H9 (cell line): ENCODE data around the gene DIPK1B. TPM values are rescaled to one million over a fixed set of nuclear protein-coding genes. Genes with fewer than 3 reads are reported as not detected.
A peak's percentile ranks its signal among the peaks of the same experiment; 100 is the strongest.

Experiments used
- DNase-seq: peaks from one replicate; pipeline ENCODE4 v3.0.0-alpha.2; 2017
- H2AFZ ChIP-seq: one replicate; pipeline ENCODE4 v1.6.1; 2013; ENCODE audit warnings: mild to moderate bottlenecking, low read length, control low read depth, moderate library complexity
- H2AK5ac ChIP-seq: 2 replicates; pipeline ENCODE4 v1.6.1; 2013; ENCODE audit warnings: low read length, control low read depth, mixed read lengths; ENCODE audit not compliant: insufficient read length
- H2BK120ac ChIP-seq: one replicate; pipeline ENCODE4 v1.6.1; 2013; ENCODE audit warnings: low read depth, mild to moderate bottlenecking, low read length, control low read depth, inconsistent platforms; ENCODE audit not compliant: poor library complexity, severe bottlenecking
- H2BK12ac ChIP-seq: 2 replicates; pipeline ENCODE4 v1.6.1; 2013; ENCODE audit warnings: low read length, control low read depth, mixed read lengths, low read depth; ENCODE audit not compliant: insufficient read length
- H2BK15ac ChIP-seq: 2 replicates; pipeline ENCODE4 v1.6.1; 2013; ENCODE audit warnings: low read depth, low read length, control low read depth
- H2BK20ac ChIP-seq: one replicate; pipeline ENCODE4 v1.6.1; 2013; ENCODE audit warnings: low read depth, mild to moderate bottlenecking, low read length, control low read depth, inconsistent platforms; ENCODE audit not compliant: poor library complexity, severe bottlenecking
- H2BK5ac ChIP-seq: 2 replicates; pipeline ENCODE4 v1.6.1; 2013; ENCODE audit warnings: low read length, control low read depth, mixed read lengths; ENCODE audit not compliant: insufficient read length
- H3K14ac ChIP-seq: 2 replicates; pipeline ENCODE4 v1.6.1; 2013; ENCODE audit warnings: low read length, control low read depth; ENCODE audit not compliant: insufficient read depth
- H3K18ac ChIP-seq: 2 replicates; pipeline ENCODE4 v1.6.1; 2013; ENCODE audit warnings: low read depth, mild to moderate bottlenecking, mixed read lengths, low read length, control low read depth; ENCODE audit not compliant: insufficient read length
- H3K23ac ChIP-seq: 2 replicates; pipeline ENCODE4 v1.6.1; 2013; ENCODE audit warnings: low read length, control low read depth, mixed read lengths, low read depth; ENCODE audit not compliant: insufficient read length
- H3K23me2 ChIP-seq: 2 replicates; pipeline ENCODE4 v1.6.1; 2013; ENCODE audit warnings: low read depth, mild to moderate bottlenecking, mixed read lengths, low read length, control low read depth; ENCODE audit not compliant: insufficient read length, poor library complexity, severe bottlenecking
- H3K27ac ChIP-seq: 2 replicates; pipeline ENCODE4 v1.5.1; 2013; ENCODE audit warnings: low read length, control low read depth, mixed read lengths, low read depth; ENCODE audit not compliant: insufficient read length
- H3K27me3 ChIP-seq: 2 replicates; pipeline ENCODE4 v1.6.1; 2013; ENCODE audit warnings: low read length, control low read depth, inconsistent platforms; ENCODE audit not compliant: insufficient read depth
- H3K4ac ChIP-seq: 2 replicates; pipeline ENCODE4 v1.6.1; 2013; ENCODE audit warnings: low read depth, mild to moderate bottlenecking, control low read depth, inconsistent platforms, low read length, moderate library complexity
- H3K4me1 ChIP-seq: 2 replicates; pipeline ENCODE4 v1.6.1; 2013; ENCODE audit warnings: low read length, control low read depth, inconsistent platforms; ENCODE audit not compliant: insufficient read depth
- H3K4me2 ChIP-seq: 2 replicates; pipeline ENCODE4 v1.6.1; 2013; ENCODE audit warnings: low read length, control low read depth, mixed read lengths; ENCODE audit not compliant: insufficient read length, insufficient read depth
- H3K56ac ChIP-seq: 2 replicates; pipeline ENCODE4 v1.6.1; 2013; ENCODE audit warnings: low read depth, mild to moderate bottlenecking, mixed read lengths, low read length, control low read depth; ENCODE audit not compliant: insufficient read length
- H3K79me1 ChIP-seq: 2 replicates; pipeline ENCODE4 v1.6.1; 2013; ENCODE audit warnings: low read depth, mild to moderate bottlenecking, moderate library complexity, low read length, control low read depth, inconsistent platforms; ENCODE audit not compliant: insufficient read depth, poor library complexity, severe bottlenecking
- H3K79me2 ChIP-seq: 2 replicates; pipeline ENCODE4 v1.6.1; 2013; ENCODE audit warnings: low read length, control low read depth, inconsistent platforms; ENCODE audit not compliant: insufficient read depth
- H3K9ac ChIP-seq: 2 replicates; pipeline ENCODE4 v1.6.1; 2013; ENCODE audit warnings: low read length, control low read depth, mixed read lengths; ENCODE audit not compliant: insufficient read length; ENCODE audit errors: extremely low read depth
- H3K9me3 ChIP-seq: one replicate; pipeline ENCODE4 v1.6.1; 2013; ENCODE audit warnings: low read depth, low read length, inconsistent platforms; ENCODE audit not compliant: control insufficient read depth
- H3T11ph ChIP-seq: one replicate; pipeline ENCODE4 v1.6.1; 2013; ENCODE audit warnings: mild to moderate bottlenecking, low read length, control low read depth, inconsistent platforms
- H4K20me1 ChIP-seq: one replicate; pipeline ENCODE4 v1.6.1; 2013; ENCODE audit not compliant: control insufficient read depth, insufficient read length, insufficient read depth
- H4K5ac ChIP-seq: 2 replicates; pipeline ENCODE4 v1.6.1; 2013; ENCODE audit warnings: low read depth, mild to moderate bottlenecking, mixed read lengths, low read length, control low read depth; ENCODE audit not compliant: insufficient read length
- H4K8ac ChIP-seq: replicated peaks from 2 replicates; pipeline ENCODE4 v1.6.1; 2013; ENCODE audit warnings: low read length, control low read depth, mixed read lengths, low read depth; ENCODE audit not compliant: insufficient read length
- H4K91ac ChIP-seq: 2 replicates; pipeline ENCODE4 v1.6.1; 2013; ENCODE audit warnings: low read depth, mild to moderate bottlenecking, moderate library complexity, mixed read lengths, low read length, control low read depth; ENCODE audit not compliant: insufficient read length
- H3K27ac Mint-ChIP-seq, 3 experiments: 2 replicates in 2 of 3; 3 replicates in 1 of 3; pipeline ENCODE4 v1.8.0; 2020 to 2021; ENCODE audit warnings: mixed read lengths in 3 of 3, mild to moderate bottlenecking in 1 of 3, moderate library complexity in 1 of 3
- H3K27me3 Mint-ChIP-seq: 2 replicates; pipeline ENCODE4 v1.8.0; 2021; ENCODE audit warnings: low read depth, mild to moderate bottlenecking, moderate library complexity, mixed read lengths
- H3K36me3 Mint-ChIP-seq, 3 experiments: 2 replicates in 2 of 3; 3 replicates in 1 of 3; pipeline ENCODE4 v1.8.0; 2020 to 2021; ENCODE audit warnings: low read depth in 3 of 3, mixed read lengths in 3 of 3; ENCODE audit not compliant: insufficient read depth in 1 of 3
- H3K4me1 Mint-ChIP-seq, 2 experiments: 2 replicates each; pipeline ENCODE4 v1.8.0; 2020; ENCODE audit warnings: mixed read lengths in 2 of 2
- H3K4me3 Mint-ChIP-seq, 2 experiments: 2 replicates in 1 of 2; 3 replicates in 1 of 2; pipeline ENCODE4 v1.8.0; 2020 to 2021; ENCODE audit warnings: mild to moderate bottlenecking in 2 of 2, mixed read lengths in 2 of 2, moderate library complexity in 1 of 2
- H3K9me3 Mint-ChIP-seq, 2 experiments: 2 replicates in 1 of 2; 3 replicates in 1 of 2; pipeline ENCODE4 v1.8.0; 2020; ENCODE audit warnings: mild to moderate bottlenecking in 2 of 2, mixed read lengths in 2 of 2, moderate library complexity in 1 of 2
- WGBS: extraction: QIAGEN DNeasy Blood & Tissue Kit; methylation state at CpG from one replicate; pipeline ENCODE4 v1.1.7; 2013; ENCODE audit warnings: missing lambda C conversion rate, low lambda C conversion rate, mixed read lengths; ENCODE audit not compliant: insufficient read length; ENCODE audit errors: extremely low coverage; 5-methylcytosine and 5-hydroxymethylcytosine counted together
- total RNA-seq: library from RNA; stranded (reverse); gene quantifications from 2 replicates; pipeline ENCODE4 v1.2.1, GENCODE V29; 2021
- TF ChIP-seq, protein P1 (sequence below): fragments of 200-600 bp; sonication (generic); conservative IDR thresholded peaks from 3 replicates; pipeline ENCODE4 v1.8.0; 2021; ENCODE audit warnings: antibody characterized with exemption, mild to moderate bottlenecking

DIPK1B gene
- total RNA-seq, 1 experiment from 2014 or later, result 40.3 TPM

DNA sequence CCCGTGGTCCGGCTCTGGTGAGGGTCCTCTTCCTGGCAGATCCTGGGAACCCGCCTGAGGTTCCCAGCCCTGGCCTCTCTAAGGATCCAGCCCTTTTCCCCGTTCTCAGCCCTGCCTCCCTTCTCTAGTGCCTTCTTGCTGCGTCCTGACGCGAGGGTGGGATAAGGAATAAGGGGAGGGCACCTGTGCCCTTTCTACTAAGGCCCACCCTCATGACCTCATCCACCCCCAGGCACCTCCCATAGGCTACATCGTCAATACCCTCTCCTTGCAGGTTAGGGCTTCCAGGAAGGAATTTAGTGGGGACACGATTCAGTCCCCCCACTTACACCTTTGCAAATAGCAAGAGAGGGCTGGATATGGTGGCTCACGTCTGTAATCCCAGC, 10.7 kb upstream of the DIPK1B start:
- Mint-ChIP-seq H3K27ac (peak overlapping the region in 1 of 3 experiments; percentile 35; a peak in 1 of 7 replicates), H3K36me3 (no peaks in the 10 kb centered on the region), H3K4me1 (peaks cover 7 to 17% of the 10 kb centered on the region in 2 experiments), H3K27me3 (peaks cover 48% of the 10 kb centered on the region), H3K4me3 (0 out of 5 replicates have a peak overlapping the region, but pooled peaks of 1 of the 2 experiments have one; percentile 29), H3K9me3 (no peaks in the 10 kb centered on the region; a peak in 1 of 5 replicates)
- Histone ChIP-seq H2BK12ac (no peak overlapping the region), H3K18ac (no peak overlapping the region), H3K56ac (no peak overlapping the region), H3K79me1 (no peaks in the 10 kb centered on the region), H4K91ac (no peak overlapping the region), H3T11ph (no peak overlapping the region), H3K4me2 (peak overlapping the region; percentile 35), H2BK20ac (no peak overlapping the region), H3K27ac (no peak overlapping the region), H4K8ac (no peak overlapping the region), H3K4me1 (no peaks in the 10 kb centered on the region), H3K27me3 (no peaks in the 10 kb centered on the region), H3K23ac (no peak overlapping the region), H3K79me2 (no peaks in the 10 kb centered on the region), H2AFZ (no peak overlapping the region), H2BK5ac (no peak overlapping the region), H4K20me1 (no peaks in the 10 kb centered on the region), H3K9me3 (no peaks in the 10 kb centered on the region), H2BK15ac (no peak overlapping the region), H3K23me2 (no peaks in the 10 kb centered on the region), H2BK120ac (peak overlapping the region; percentile 80), H4K5ac (no peak overlapping the region), H3K4ac (no peak overlapping the region), H3K9ac (no peak overlapping the region), H3K14ac (no peak overlapping the region), H2AK5ac (no peak overlapping the region)
- DNase-seq, result no peak
- TF ChIP-seq, protein P1, sequence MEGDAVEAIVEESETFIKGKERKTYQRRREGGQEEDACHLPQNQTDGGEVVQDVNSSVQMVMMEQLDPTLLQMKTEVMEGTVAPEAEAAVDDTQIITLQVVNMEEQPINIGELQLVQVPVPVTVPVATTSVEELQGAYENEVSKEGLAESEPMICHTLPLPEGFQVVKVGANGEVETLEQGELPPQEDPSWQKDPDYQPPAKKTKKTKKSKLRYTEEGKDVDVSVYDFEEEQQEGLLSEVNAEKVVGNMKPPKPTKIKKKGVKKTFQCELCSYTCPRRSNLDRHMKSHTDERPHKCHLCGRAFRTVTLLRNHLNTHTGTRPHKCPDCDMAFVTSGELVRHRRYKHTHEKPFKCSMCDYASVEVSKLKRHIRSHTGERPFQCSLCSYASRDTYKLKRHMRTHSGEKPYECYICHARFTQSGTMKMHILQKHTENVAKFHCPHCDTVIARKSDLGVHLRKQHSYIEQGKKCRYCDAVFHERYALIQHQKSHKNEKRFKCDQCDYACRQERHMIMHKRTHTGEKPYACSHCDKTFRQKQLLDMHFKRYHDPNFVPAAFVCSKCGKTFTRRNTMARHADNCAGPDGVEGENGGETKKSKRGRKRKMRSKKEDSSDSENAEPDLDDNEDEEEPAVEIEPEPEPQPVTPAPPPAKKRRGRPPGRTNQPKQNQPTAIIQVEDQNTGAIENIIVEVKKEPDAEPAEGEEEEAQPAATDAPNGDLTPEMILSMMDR, result no peak
- WGBS, result no CpG with 5 or more reads among the region's 10 CpGs
